ENCODE results near the gene ZSCAN12. TPM values are rescaled to one million over a fixed set of nuclear protein-coding genes. Genes with fewer than 3 reads are reported as not detected.

ZSCAN12 gene
- total RNA-seq, 2 experiments from 2014 or later: 2.0 to 2.3 TPM

DNA sequence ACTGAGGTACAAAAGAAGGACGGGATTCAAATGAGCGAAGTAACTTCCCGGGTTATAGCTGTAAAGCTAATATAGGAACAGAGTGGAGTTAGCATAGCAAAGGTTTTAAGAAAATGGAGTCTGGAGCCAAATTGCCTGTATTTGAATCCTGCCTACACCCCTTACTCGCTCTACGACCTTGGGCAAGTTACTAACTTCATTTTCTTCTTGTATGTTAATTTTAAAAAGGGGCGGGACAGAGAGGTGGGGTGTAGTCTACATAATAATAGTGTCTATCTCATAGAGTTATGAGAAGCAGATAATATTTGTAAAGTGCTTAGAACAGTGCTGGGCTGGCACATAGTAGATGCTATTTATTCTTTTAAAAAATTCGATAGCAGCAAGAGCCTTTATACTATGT, 43.0 kb upstream of the ZSCAN12 start:
- peaks cover 0 to 14% of the 10 kb centered on the region in 2 experiments for H3K9me3 ChIP-seq (ENCODE audit: control insufficient read depth in 1 of 2, insufficient read depth in 1 of 2, low read length in 2 of 2)
- CTCF ChIA-PET: interaction anchor here (0.7 to 1.2 kb wide), 4 partner anchors 9 to 47 kb away, joined by 3 to 5 read pairs (median 3); no protein-coding TSS in a partner anchor
- ATAC-seq (ENCODE audit: poor library complexity) (no peak), DNase-seq (no peak)
- Mint-ChIP-seq H3K4me1 (ENCODE audit: low read depth) (peaks cover 29% of the 10 kb centered on the region), H3K4me3 (peak overlapping the region; percentile 96), H3K9me3 (peaks cover 5% of the 10 kb centered on the region), H3K36me3 (ENCODE audit: low read depth) (peaks cover 8% of the 10 kb centered on the region), H3K27me3 (peaks cover 37% of the 10 kb centered on the region), H3K27ac (peak overlapping the region; percentile 77)
- TF ChIP-seq, protein P1, sequence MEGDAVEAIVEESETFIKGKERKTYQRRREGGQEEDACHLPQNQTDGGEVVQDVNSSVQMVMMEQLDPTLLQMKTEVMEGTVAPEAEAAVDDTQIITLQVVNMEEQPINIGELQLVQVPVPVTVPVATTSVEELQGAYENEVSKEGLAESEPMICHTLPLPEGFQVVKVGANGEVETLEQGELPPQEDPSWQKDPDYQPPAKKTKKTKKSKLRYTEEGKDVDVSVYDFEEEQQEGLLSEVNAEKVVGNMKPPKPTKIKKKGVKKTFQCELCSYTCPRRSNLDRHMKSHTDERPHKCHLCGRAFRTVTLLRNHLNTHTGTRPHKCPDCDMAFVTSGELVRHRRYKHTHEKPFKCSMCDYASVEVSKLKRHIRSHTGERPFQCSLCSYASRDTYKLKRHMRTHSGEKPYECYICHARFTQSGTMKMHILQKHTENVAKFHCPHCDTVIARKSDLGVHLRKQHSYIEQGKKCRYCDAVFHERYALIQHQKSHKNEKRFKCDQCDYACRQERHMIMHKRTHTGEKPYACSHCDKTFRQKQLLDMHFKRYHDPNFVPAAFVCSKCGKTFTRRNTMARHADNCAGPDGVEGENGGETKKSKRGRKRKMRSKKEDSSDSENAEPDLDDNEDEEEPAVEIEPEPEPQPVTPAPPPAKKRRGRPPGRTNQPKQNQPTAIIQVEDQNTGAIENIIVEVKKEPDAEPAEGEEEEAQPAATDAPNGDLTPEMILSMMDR (IDR thresholded peaks at IDR 0.05): no peak
- peak overlapping the region; percentile 53 for H3K4me3 ChIP-seq (ENCODE audit: low read length)
- POLR2A ChIA-PET: interaction anchor here (1.0 kb wide), 1 partner anchor 43 kb away, joined by 4 read pairs; the partner anchor contains the start of gene ZSCAN12
- peaks cover 19% of the 10 kb centered on the region for H3K4me1 ChIP-seq (ENCODE audit: insufficient read depth, low read length)
- intact Hi-C loops (cut with DNase I, micrococcal nuclease): loop anchor here (2.0 to 10.0 kb wide), 5 partner anchors 44 to 968 kb away; partner anchors contain the start of genes ZKSCAN4 (in 1 of the 2), ZNF184 (in 1 of the 2), ZSCAN12 (in 1 of the 2) and ZSCAN31 (in 1 of the 2)
- H3K27ac ChIP-seq (ENCODE audit: low read depth in 1 of 2, low read length in 2 of 2): no peak overlapping the region
- no peaks in the 10 kb centered on the region for H3K36me3 ChIP-seq (ENCODE audit: insufficient read depth, low read length)
- H3K27me3 ChIP-seq (ENCODE audit: control insufficient read depth in 1 of 2, insufficient read depth in 2 of 2, low read length in 2 of 2): peaks cover 19 to 28% of the 10 kb centered on the region in 2 experiments

DNA sequence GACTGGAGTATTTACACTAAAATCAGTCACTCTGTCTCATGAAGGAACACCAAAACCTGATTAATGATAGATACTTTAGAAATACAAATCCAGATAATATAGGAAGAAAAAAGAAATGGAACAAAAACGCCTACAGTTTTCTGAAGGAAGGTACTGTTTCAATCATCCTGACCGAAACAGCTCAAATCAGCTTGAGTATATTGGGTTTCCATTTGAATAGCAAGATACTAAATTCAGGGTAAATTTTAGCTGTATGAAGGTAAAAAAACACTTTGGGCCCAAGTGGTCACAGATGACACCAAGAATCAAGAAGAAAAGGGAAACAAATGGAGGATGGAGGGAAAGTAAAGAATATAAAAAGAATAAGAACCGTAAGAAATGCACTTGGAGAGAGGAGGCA, 36.9 kb upstream of the ZSCAN12 start:
- no peaks in the 10 kb centered on the region for H3K27me3 ChIP-seq (ENCODE audit: control insufficient read depth in 1 of 2, insufficient read depth in 2 of 2, low read length in 2 of 2)
- no peak overlapping the region for H3K27ac Mint-ChIP-seq
- no peaks in the 10 kb centered on the region for H3K4me1 Mint-ChIP-seq (ENCODE audit: low read depth)
- H3K4me3 Mint-ChIP-seq: no peak overlapping the region
- H3K4me1 ChIP-seq (ENCODE audit: insufficient read depth, low read length): no peaks in the 10 kb centered on the region
- H3K27ac ChIP-seq (ENCODE audit: low read depth in 1 of 2, low read length in 2 of 2): no peak overlapping the region
- TF ChIP-seq, protein P1 (IDR thresholded peaks at IDR 0.05): no peak
- H3K36me3 Mint-ChIP-seq (ENCODE audit: low read depth): peaks cover 16% of the 10 kb centered on the region
- no peak for ATAC-seq (ENCODE audit: poor library complexity)
- intact Hi-C loops (cut with DNase I, micrococcal nuclease): no loop called here
- H3K4me3 ChIP-seq (ENCODE audit: low read length): no peak overlapping the region
- H3K36me3 ChIP-seq (ENCODE audit: insufficient read depth, low read length): no peaks in the 10 kb centered on the region
- ChIA-PET CTCF (no interaction called here), POLR2A (interaction anchor here (0.8 kb wide), 1 partner anchor 11 kb away, joined by 3 read pairs; no protein-coding TSS in a partner anchor)
- DNase-seq: no peak
- no peaks in the 10 kb centered on the region for H3K9me3 Mint-ChIP-seq
- H3K9me3 ChIP-seq (ENCODE audit: control insufficient read depth in 1 of 2, insufficient read depth in 1 of 2, low read length in 2 of 2): no peaks in the 10 kb centered on the region
- no peaks in the 10 kb centered on the region for H3K27me3 Mint-ChIP-seq

DNA sequence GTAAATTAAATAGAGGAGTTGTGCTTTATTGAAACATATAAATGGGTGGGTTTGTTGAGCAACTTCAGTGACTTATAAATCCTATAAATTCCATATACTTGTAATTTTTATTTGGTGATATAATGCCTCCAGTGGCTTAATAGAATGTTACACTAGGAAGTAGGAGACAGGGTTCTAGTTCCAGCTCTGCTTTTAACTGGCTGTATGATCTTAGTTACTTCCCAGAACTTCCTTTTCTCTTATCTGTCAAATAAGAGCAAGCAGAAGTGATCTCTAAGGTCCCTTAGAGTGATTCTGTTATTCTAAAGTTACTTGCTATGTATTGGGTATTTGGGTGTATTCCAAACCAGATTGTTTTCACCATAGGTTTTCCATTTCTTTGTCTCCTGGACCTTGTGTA, 33.6 kb upstream of the ZSCAN12 start:
- POLR2A ChIA-PET: no interaction called here
- CTCF ChIA-PET: interaction anchor here (0.8 kb wide), 1 partner anchor 10 kb away, joined by 3 read pairs; the partner anchor contains the start of gene ZSCAN23
- no peak overlapping the region for H3K4me3 Mint-ChIP-seq

More for the DNA sequence above, 33.6 kb upstream of the ZSCAN12 start:
- no peaks in the 10 kb centered on the region for H3K36me3 ChIP-seq (ENCODE audit: insufficient read depth, low read length)
- H3K27ac ChIP-seq (ENCODE audit: low read depth in 1 of 2, low read length in 2 of 2): no peak overlapping the region
- no peaks in the 10 kb centered on the region for H3K27me3 ChIP-seq (ENCODE audit: control insufficient read depth in 1 of 2, insufficient read depth in 2 of 2, low read length in 2 of 2)
- intact Hi-C loops (cut with DNase I, micrococcal nuclease): no loop called here
- H3K4me3 ChIP-seq (ENCODE audit: low read length): no peak overlapping the region
- Mint-ChIP-seq H3K27me3 (no peaks in the 10 kb centered on the region), H3K36me3 (ENCODE audit: low read depth) (peaks cover 16% of the 10 kb centered on the region), H3K4me1 (ENCODE audit: low read depth) (no peaks in the 10 kb centered on the region), H3K9me3 (no peaks in the 10 kb centered on the region), H3K27ac (no peak overlapping the region)
- DNase-seq: no peak
- no peaks in the 10 kb centered on the region for H3K9me3 ChIP-seq (ENCODE audit: control insufficient read depth in 1 of 2, insufficient read depth in 1 of 2, low read length in 2 of 2)
- TF ChIP-seq, protein P1 (IDR thresholded peaks at IDR 0.05): no peak
- no peaks in the 10 kb centered on the region for H3K4me1 ChIP-seq (ENCODE audit: insufficient read depth, low read length)
- no peak for ATAC-seq (ENCODE audit: poor library complexity)
